Skin of body (tissue), 2 donors: ENCODE results near the gene ADGRG4. TPM values are rescaled to one million over a fixed set of nuclear protein-coding genes. Genes with fewer than 3 reads are reported as not detected.
"Not testable (repeated sequence)": the region's sequence is repeated elsewhere in the genome, so short reads cannot be mapped to it uniquely, and the experiment has no call there.

Source experiments
- DNase-seq: peaks from one replicate; lab custom pipeline; 2025; lab: John Stamatoyannopoulos, UW
- total RNA-seq: library from RNA; depleted of rRNA; stranded (reverse); fragments of >200 nt; gene quantifications from one replicate; pipeline ENCODE4 v1.2.3, GENCODE V29; 2014

ADGRG4 gene
- total RNA-seq, 1 donor from 2014 or later = not detected

DNA sequence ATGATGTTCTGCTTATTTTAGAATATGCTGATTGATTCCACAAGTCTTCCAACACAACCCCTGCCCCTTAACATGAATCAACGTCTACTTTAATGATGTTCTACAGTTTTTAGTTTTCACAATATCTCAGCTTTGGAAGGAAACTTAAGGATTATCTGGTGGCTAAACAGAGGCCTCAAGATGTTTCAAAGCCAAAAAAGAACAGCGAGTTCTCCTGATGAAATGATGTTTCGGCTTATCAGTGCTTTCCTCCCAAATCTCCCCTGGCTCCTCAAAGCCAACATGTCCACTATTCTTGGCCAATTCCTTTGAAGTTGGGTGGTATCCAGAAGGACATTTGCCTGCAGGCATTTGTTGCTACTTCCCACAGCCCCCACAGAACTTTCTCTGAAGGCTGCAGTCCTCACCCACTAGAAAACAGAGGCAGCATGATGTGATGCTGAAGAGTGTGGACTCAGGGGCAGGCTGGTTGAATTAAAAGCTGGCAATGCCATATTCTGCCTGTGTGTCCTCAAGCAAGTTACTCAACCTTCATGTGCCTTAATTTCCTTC, 87.3 kb downstream of the ADGRG4 start:
- DNase-seq = no peak

DNA sequence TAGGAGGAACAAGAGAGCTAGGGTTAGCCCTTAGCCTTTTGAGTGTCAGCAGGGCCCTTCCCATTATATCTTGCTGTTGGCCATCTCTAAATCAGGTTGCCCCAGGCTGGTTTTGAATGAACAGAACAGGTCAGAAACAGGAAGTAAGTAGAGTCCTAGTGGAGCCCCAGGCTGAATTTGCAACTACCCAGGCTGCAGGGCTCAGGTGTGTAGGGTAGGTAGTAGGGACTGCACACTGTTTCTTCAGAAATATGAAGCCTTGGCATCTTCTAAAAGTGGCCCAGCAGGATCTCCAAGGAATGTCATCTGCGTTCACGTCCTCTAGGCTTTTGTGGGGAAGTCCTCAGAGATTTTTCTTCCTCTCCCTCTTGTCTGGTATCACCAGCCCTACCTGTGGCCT, 90.2 kb downstream of the ADGRG4 start:
- DNase-seq = no peak

DNA sequence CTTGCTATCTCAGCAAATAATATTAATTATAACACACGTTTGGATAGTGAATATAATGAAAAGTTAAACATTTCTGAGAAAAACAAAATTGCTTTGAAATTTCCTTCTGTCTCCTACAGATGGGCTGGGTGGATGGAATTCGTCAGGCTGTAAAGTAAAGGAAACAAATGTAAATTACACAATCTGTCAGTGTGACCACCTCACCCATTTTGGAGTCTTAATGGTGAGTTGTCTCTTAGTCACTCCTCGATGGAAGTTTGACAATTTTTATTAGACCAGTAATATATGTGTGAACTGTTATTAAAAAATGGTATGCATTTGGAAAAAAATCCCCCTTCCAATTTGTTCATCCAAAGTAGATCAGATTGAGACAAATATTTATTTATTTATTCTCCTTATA, 94.5 kb downstream of the ADGRG4 start:
- DNase-seq = no peak

DNA sequence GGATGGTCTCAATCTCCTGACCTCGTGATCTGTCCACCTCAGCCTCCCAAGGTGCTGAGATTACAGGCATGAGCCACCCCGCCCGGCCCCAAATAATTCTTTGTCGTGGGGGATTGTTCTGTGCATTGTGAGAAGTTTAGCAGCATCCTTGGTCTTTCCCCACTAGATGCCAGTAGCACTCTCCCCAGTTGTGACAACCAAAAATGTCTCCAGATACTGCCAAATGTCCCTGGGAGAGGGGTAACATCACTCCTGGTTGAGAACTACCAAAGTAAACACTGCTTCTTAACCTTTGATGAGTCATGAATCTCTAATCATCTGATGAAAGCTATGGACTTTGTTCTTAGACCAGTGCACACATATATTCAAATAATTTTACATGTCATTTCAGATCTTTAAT, 96.2 kb downstream of the ADGRG4 start:
- DNase-seq = no peak

DNA sequence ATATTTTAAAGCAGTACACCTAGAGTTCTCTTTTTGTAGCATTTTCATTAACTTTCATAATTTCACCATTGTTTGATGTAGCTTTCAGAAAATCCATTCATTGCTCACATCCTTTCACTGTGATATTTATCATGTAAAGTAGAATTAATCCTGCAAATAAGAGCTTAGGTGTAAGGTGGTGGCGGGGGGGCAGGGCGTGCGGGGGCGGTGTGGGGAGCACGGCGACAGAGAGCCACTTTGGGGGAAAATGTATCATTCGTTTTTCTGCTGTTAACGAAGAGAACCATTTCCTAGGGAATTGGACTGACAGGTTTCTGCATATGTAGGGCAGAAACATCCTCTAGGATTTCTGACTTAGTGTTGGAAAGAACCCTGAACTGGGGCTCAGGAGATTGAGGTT, 104.4 kb downstream of the ADGRG4 start:
- DNase-seq = no peak

DNA sequence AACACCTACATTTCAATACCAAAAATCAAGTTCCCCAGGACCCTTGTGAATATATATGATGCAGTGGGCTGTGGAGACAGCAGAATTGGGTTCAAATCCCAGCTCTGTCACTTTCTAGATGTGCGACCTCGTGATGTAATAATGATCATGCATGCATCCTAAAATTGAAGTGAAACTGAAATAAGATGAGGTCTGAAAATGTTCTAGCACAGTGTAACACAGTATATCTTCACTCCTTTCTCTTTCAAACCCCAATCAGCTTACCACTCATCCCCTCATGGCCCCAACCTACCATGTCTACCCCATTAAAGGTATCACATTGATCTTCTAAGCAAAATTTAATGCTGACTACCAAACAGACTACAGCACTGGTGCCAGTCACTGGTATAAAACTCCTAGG, 117.0 kb downstream of the ADGRG4 start:
- no peak for DNase-seq

DNA sequence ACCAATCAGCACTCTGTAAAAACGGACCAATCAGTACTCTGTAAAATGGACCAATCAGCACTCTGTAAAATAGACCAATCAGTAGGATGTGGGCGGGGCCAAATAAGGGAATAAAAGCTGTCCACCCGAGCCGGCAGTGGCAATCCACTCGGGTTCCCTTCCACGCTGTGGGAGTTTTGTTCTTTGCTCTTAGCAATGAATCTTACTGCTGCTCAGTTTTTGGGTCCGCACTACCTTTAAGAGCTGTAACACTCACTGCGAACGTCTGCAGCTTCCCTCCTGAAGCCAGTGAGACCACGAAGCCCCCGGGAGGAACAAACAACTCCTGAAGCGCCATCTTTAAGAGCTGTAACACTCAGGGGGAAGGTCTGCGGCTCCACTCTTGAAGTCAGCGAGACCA, 120.6 kb downstream of the ADGRG4 start:
- no peak for DNase-seq

DNA sequence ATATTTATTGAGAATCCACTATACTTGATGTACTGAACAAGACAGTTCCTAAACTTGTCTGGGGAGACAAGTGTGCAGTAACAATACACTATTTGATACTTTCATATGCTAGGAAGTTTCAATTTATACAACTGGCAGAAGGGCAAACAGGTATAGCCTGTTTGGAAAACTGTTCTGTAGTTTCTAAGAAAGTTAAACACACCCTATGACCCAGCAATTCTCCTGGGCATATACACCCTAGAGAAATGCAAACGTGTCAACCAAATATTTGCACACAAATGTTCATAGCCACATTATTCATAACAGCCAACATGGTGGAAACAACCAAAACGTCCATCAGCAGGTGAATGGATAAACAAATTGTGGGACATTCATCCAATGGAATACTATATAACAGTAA, 123.0 kb downstream of the ADGRG4 start:
- no peak for DNase-seq

DNA sequence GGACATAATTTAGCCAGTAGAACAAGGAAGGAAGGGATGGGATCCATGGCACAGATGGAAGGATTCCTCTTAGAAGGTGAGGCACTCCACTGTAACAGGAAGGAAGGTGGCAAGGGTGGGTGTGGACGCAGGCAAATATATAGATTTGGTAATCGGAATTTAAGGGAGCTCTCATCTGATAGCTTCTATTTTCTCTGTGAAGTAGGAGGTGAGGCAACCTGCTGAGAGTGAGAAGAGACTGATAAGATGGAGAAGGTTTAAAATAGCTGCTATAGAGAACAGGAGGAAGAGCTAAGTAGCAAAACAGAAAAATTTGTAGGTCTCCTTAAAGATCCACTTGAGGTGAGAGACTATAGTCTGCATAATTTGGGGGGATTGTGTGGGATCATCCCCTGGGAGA, 125.2 kb downstream of the ADGRG4 start:
- no peak for DNase-seq

DNA sequence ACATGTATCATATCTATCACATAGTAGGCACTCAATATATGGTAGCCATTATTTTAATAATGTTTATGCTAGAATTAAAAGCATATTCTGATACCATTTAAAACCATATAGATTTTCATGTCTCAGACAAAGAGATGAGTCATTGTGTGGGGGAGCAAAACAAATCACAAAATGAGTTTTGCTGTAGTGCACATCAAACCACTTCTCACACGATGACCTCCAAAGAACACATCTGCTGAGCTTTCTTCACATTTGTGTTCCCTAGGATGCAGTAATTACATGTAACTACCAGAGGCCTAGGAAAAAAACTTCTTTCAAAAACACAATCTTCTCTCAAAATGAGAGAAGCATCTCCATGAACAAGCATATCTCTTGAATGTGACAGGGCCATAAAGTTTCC, 130.9 kb downstream of the ADGRG4 start:
- no peak for DNase-seq

DNA sequence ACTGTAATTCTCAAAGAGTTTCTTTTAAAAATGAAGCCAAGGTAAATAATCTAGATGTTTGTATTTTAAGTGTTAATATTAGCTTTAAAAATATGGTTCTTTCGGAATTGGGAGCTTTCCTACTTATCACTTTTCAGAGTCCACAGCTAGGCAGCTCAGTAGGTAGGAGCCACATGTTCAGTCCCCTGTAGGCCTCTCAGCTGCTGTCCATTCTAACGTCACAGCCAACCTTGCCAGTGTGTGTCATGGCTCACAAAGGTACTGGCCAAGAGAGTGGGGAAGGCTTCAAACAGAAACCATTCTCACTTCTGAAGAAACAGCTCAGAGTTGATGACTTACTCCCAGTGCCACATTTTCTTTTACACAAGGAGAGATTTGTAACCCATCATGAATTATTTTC, 137.0 kb downstream of the ADGRG4 start:
- DNase-seq = no peak

DNA sequence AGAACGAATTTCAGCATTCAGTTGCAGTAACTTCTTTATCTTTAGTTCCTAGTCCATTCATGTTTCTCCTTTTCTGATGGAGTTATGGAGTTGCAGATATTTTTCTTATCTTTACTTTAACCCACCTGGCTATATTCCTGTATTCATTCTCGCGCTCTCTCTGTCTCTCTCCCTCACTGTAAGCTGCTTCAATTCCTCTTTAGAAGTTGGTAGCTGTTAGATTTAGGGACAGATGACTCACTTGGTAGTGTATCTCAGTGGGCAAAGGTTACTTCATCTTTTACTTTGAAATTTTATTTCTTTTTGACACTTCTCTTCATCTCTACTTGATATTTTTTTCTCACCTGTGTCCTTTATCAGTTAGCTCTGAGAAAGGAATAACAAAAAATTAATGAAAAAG, 137.4 kb downstream of the ADGRG4 start:
- DNase-seq = no peak

DNA sequence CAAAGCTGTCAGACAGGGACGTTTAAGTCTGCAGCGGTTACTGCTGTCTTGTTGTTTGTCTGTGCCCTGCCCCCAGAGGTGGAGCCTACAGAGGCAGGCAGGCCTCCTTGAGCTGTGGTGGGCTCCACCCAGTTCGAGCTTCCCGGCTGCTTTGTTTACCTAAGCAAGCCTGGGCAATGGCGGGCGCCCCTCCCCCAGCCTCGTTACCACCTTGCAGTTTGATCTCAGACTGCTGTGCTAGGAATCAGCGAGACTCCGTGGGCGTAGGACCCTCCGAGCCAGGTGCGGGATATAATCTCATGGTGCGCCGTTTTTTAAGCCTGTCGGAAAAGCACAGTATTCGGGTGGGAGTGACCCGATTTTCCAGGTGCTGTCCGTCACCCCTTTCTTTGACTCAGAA, 144.9 kb downstream of the ADGRG4 start:
- DNase-seq = not testable (repeated sequence)

DNA sequence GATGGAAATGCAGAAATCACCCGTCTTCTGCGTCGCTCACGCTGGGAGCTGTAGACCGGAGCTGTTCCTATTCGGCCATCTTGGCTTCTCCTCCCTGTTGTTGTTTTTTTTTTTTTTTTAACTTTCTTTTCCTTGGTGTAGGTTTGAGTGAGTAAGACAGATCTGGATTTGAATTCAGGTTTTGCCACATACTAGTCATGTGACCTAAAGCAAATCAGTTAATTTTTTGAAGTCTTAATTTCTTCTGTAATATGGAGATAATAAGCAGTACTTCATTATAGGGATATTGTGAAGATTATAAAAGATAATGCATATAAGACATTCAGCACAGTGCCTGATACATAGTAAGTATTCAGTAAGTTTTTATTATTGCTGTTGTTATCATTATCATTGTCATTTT, 145.4 kb downstream of the ADGRG4 start:
- no peak for DNase-seq

DNA sequence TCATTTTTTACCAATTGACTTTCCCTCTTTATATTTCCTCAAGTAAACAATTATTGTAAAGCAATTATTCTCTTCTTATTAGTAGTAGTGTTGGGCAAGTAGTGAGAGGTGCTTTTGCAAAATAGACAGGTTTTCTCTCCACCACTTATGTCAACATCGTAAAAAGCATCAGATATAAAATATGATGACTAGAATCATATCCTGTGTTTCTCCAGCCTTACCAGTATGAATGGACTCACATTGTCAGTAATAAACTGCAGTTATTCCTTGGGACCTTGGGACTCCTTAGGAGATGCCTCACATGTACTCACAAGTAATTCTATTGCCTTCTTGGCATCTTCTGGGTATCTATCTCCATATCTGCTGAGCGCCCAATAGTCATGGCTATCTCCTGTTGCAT, 146.5 kb downstream of the ADGRG4 start:
- DNase-seq = no peak

DNA sequence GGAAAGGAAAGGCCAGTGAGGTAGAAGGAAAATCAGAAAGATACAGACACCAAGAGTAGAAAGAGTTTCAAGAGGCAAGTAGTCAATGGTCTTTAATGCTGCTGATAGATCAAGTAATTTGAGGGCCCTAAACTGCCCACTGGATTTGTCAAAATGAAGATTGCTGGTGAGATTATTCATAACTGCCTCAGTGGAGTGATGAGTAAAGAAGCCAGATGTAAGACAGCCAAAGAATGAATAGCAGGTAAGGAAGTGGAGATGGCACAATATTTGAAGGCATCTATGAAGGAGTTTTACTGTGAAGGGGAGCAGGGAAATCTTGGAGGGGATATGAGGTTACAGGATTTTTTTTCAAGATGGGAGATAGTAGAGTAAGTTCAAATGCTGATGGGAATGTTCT, 147.2 kb downstream of the ADGRG4 start:
- no peak for DNase-seq

DNA sequence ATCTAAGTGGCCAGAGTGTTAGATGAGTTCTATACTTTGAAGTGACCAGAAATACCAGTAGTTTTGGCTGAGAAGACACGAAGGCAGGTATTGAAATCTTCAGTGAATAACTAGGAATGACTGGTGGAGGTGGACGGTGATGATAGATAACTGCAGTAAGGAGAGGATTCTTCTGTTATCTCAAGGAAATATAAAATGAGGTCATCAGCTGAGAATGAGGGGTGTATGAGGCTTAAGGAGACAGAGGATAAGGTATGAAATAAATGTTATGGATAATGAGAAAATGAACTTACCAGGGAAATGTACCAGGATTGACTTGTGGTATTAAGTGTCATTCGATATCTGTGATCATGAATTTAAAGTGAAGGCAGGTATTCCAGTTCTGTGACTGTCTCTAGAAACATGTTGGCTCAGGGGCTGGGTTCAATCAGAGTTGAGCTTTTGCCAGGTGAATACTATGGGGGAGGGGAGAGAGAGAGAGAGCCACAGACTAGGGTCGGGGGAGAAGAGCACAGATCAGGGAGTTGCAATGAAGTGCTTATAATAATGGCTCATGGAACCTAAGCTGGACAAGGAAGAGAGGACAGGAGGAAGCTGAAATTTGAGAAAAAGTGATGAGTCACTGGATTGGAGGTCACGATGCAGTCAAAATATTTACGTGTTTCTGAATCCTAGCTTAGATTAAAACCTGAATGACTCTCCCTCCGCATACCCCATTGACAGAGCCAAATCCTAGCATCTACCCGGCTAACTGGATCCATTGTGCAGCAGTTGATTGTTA, 149.5 kb downstream of the ADGRG4 start:
- DNase-seq = no peak

DNA sequence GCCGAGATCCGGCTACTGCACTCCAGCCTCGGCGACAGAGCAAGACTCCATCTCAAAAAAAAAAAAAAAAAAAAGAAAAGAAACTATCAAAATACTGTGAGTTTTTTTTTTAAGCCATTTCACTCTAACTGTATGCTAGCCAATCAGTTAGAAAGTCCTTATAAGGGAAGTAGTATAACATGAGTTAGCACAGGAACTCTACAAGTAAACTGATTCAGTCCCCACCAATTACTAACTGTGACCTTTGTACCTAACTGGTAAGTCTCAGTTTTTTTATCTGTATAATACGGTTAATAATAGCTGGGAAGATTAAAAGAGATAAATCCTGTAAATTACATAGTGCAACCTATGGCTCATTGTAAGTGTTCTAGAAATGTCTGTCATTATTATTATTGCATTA, 151.9 kb downstream of the ADGRG4 start:
- no peak for DNase-seq

DNA sequence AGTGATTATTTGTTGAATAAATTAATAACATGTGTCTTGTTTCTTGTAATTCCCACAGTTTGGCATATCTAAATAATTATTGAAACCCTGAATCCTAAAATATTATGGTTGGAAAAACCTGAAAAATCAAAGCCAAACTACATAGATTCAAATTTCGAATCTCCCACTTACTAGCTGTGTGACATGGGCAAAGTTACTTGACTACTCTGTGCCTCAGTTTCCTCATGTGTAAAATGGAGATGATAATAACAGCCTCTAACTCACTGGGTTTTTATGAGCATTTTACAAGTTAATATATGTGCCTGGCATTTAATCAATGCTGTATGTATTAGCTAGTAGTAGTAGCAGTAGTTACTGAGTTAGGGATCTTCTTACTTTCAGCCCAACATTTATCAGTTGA, 152.4 kb downstream of the ADGRG4 start:
- DNase-seq = no peak

DNA sequence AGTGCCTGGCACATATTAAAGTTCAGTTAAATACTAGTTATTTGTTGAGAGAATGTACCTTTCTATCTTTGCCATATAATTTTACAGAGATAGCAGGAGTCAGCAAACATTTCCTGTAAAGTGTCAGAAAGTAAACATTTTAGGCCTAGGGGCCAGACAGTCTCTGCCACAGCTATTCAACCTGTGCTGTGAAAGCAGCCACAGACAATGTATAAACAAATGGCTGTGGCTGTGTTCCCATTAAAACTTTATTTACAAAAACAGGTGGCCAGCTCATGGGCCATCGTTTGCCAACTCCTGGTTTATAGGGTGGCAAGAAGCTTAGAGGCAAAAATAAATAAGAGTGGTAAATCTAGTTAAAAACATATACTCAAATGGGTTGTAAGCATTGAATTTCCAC, 153.0 kb downstream of the ADGRG4 start:
- DNase-seq = no peak

DNA sequence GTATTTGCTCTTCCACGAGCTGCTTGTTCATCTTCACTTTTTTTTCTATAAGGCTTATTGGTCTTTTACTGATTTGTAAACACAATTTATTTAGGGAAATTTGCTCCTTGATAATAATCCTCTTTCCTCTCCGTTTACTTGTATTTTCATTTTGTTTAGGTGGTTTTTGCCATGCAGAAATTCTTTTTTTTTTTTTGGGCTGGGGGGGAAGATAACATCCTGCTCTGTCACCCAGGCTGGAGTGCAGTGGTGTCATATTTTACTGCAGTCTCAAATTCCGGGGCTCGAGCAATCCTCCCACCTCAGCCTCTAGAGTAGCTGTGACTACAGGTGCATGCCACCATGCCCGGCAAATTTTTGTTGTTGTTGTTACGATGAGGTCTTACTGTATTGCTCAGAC, 155.4 kb downstream of the ADGRG4 start:
- no peak for DNase-seq

DNA sequence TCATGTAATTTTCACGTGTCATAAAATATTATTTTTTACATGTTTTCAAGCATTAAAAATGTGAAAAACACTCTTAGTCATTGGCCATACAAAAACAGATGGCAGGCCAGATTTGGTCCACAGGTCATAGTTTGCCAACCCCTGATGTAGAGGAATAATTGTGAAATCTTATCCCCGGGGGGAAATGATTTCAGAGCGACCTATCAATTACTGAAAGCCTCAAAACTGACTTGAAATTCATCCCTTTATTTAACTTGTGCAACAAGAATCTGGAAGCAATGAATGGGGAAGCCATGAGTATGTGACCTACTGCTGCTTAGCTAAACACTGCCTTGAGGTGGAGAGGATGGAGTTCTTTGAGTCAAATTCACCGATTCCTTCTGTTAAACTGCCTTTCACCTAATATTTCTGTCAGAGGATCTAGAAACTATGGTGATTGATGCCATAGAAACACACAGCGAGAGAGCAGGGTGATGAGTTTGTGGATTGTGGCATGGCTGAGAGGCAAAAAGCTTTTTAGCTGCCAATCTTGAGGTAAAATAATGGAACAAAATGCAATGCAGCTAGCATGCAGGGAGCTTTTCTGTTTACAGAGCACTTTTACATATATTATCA, 156.6 kb downstream of the ADGRG4 start:
- no peak for DNase-seq

DNA sequence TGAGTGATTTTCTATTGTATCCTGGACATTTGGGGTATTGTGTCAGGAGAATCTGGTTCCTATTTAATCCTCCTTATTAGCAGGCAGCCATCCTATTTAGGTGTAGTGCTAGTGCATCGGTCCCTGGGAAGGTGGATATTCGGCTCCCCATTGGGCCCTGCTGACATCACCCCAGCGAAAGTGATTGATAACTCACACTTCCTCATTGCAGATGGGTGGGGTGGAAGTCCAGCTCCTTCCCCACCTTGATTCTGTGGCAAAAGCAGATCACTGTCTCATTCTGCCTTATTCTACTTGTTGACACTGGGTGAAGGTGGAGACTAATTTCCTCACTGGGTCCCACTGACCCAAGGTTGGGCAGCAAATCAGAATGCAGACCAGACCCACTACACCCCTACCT, 163.8 kb downstream of the ADGRG4 start:
- DNase-seq = no peak
